ENCODE results near the gene CA14. TPM values are rescaled to one million over a fixed set of nuclear protein-coding genes. Genes with fewer than 3 reads are reported as not detected.
"Not testable (repeated sequence)": the region's sequence is repeated elsewhere in the genome, so short reads cannot be mapped to it uniquely, and the experiment has no call there.

Gene CA14
- total RNA-seq, 1 donor from 2014 or later, result not detected

- intact Hi-C loops (cut with DNase I), result no loop called here
- peak overlapping the region; percentile 84 to 100 for H3K4me3 ChIP-seq
Observed at GRCh38 chr1:150234566-150235293, 22.8 kb upstream of the CA14 start.

GRCh38 chr1:150235294-150235851 is 22.2 kb upstream of the CA14 start:
- Histone ChIP-seq H3K4me3 (peak overlapping the region; percentile 84 to 100), H3K27me3 (no peaks in the 10 kb centered on the region), H3K4me1 (peaks cover 0 to 10% of the 10 kb centered on the region in 2 donors), H3K27ac (peak overlapping the region; percentile 97 to 100), H3K36me3 (no peaks in the 10 kb centered on the region), H3K9me3 (no peaks in the 10 kb centered on the region)
- intact Hi-C loops (cut with DNase I), result no loop called here
- DNase-seq (ENCODE audit: low spot score in 2 of 2), result peak in 1 of 2 donors; percentile 70
- TF ChIP-seq CTCF (IDR thresholded peaks at IDR 0.05), result peak in 1 of 3 experiments; percentile 10

More at GRCh38 chr1:150234566-150235293, 22.8 kb upstream of the CA14 start:
- Histone ChIP-seq H3K36me3 (no peaks in the 10 kb centered on the region), H3K27me3 (no peaks in the 10 kb centered on the region), H3K4me1 (peaks cover 0 to 10% of the 10 kb centered on the region in 2 donors), H3K27ac (peak overlapping the region; percentile 97 to 100), H3K9me3 (no peaks in the 10 kb centered on the region)
- peak; percentile 39 to 91 for DNase-seq (ENCODE audit: low spot score in 2 of 2)
- TF ChIP-seq CTCF (IDR thresholded peaks at IDR 0.05), result no peak

- Histone ChIP-seq H3K36me3 (no peaks in the 10 kb centered on the region), H3K27me3 (no peaks in the 10 kb centered on the region), H3K4me1 (peaks cover 0 to 10% of the 10 kb centered on the region in 2 donors), H3K4me3 (peak within 1 kb of the TSS; percentile 84 to 100), H3K9me3 (no peaks in the 10 kb centered on the region), H3K27ac (peak within 1 kb of the TSS; percentile 97 to 100)
- peak in 2 of 3 experiments; percentile 16 to 43 for TF ChIP-seq CTCF (IDR thresholded peaks at IDR 0.05)
- DNase-seq (ENCODE audit: low spot score in 2 of 2), result peak; percentile 93 to 98
- intact Hi-C loops (cut with DNase I), result loop anchor here (1.0 to 2.0 kb wide), 3 partner anchors 23 to 45 kb away; partner anchors contain the start of gene APH1A
Observed at GRCh38 chr1:150235852-150236613, 21.5 kb upstream of the CA14 start, which contains the start of gene ANP32E. ANP32E (minus strand) TSS chr1:150236112; CDS start chr1:150235786, 326 bp downstream.

GRCh38 chr1:150236614-150237100 is 20.9 kb upstream of the CA14 start:
- intact Hi-C loops (cut with DNase I), result loop anchor here (1.0 to 2.0 kb wide), 3 partner anchors 23 to 45 kb away; partner anchors contain the start of gene APH1A
- Histone ChIP-seq H3K36me3 (no peaks in the 10 kb centered on the region), H3K9me3 (no peaks in the 10 kb centered on the region), H3K4me3 (peak overlapping the region; percentile 84 to 100), H3K27ac (peak overlapping the region in 1 of 2 donors; percentile 26), H3K27me3 (no peaks in the 10 kb centered on the region), H3K4me1 (peaks cover 0 to 10% of the 10 kb centered on the region in 2 donors)
- peak in 1 of 2 donors; percentile 24 for DNase-seq (ENCODE audit: low spot score in 2 of 2)
- no peak for TF ChIP-seq CTCF (IDR thresholded peaks at IDR 0.05)

GRCh38 chr1:150237176-150237575 is 20.4 kb upstream of the CA14 start:
- peaks cover 0 to 10% of the 10 kb centered on the region in 2 donors for H3K4me1 ChIP-seq
- not testable (repeated sequence) for H3K27ac ChIP-seq, H3K27me3 ChIP-seq, H3K9me3 ChIP-seq, H3K36me3 ChIP-seq
- peak in 1 of 2 donors; percentile 45 for DNase-seq (ENCODE audit: low spot score in 2 of 2)
- peak overlapping the region in 1 of 2 donors; percentile 100 for H3K4me3 ChIP-seq
- intact Hi-C loops (cut with DNase I), result loop anchor here (2.0 kb wide), 1 partner anchor 32 kb away; the partner anchor contains the start of gene APH1A
